ENCODE data around the gene RNF114.
"Not testable (repeated sequence)": the region's sequence is repeated elsewhere in the genome, so short reads cannot be mapped to it uniquely, and the experiment has no call there.

DNA sequence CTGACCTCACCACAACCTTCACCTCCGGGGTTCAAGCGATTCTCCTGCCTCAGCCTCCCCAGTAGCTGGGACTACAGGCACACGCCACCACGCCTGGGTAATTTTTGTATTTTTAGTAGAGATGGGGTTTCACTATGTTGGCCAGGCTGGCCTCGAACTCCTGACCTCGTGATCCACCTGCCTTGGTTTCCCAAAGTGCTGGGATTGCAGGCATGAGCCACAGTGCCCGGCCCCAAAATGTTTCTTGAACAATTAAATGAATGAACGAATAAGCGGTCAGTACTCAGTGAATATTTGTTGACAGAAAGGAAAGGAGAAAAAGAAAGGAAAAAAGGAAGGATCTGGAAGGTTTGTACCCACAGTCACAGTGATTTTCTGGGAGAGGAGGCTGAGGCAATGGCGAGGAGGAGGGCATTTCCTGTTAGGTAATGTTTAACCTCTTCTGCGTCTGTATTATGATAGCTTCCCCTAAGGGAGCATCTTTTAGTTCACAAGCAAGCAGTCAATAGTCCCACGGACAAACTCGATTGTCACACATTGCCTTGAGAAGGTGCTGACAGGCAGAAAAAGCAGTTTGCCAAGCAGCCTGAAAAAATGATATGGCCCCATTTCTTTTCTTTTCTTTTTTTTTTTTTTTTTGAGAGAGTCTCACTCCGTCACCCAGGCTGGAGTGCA lies 64.5 kb downstream of the RNF114 start:
- TF ChIP-seq CTCF (IDR thresholded peaks at IDR 0.05); EP300 (IDR thresholded peaks at IDR 0.05); POLR2A (IDR thresholded peaks at IDR 0.05; ENCODE audit: low read depth); POLR2AphosphoS5 (IDR thresholded peaks at IDR 0.05): not testable (repeated sequence)
